Neural cell (in vitro differentiated cells): ENCODE results near the gene PSMD4. TPM values are rescaled to one million over a fixed set of nuclear protein-coding genes. Genes with fewer than 3 reads are reported as not detected.
A peak's percentile ranks its signal among the peaks of the same experiment; 100 is the strongest.

Experiments used
- H2AFZ ChIP-seq: fragments of 200-600, 300-800 bp; sonication (generic), shearing (Covaris generic); 2 replicates; pipeline ENCODE4 v1.6.0; 2014; ENCODE audit warnings: low read depth, mild to moderate bottlenecking, antibody characterized with exemption, low read length, moderate library complexity
- H3F3A ChIP-seq: fragments of 200-600 bp; shearing (Covaris generic); 2 replicates; pipeline ENCODE4 v1.6.1; 2016; ENCODE audit warnings: mild to moderate bottlenecking, moderate library complexity, mixed read lengths, antibody characterized with exemption, low read length; ENCODE audit not compliant: insufficient read depth, poor library complexity, severe bottlenecking
- H3K27ac ChIP-seq: fragments of 200-600, 300-800 bp; sonication (generic), shearing (Covaris generic); 2 replicates; pipeline ENCODE4 v1.5.1; 2014; ENCODE audit warnings: mild to moderate bottlenecking, low read length, moderate library complexity
- H3K27me3 ChIP-seq: fragments of 300-800, 200-600 bp; sonication (generic), shearing (Covaris generic); 2 replicates; pipeline ENCODE4 v1.6.0; 2014; ENCODE audit warnings: mild to moderate bottlenecking, low read depth, low read length, moderate library complexity; ENCODE audit not compliant: insufficient read depth
- H3K36me3 ChIP-seq: fragments of 300-800, 200-600 bp; sonication (generic), shearing (Covaris generic); 2 replicates; pipeline ENCODE4 v1.5.1; 2014; ENCODE audit warnings: mild to moderate bottlenecking, antibody characterized with exemption, low read length, moderate library complexity; ENCODE audit not compliant: insufficient read depth
- H3K4me2 ChIP-seq: fragments of 300-800, 200-600 bp; sonication (generic), shearing (Covaris generic); 2 replicates; pipeline ENCODE4 v1.6.0; 2014; ENCODE audit warnings: mild to moderate bottlenecking, low read length
- H3K4me3 ChIP-seq: fragments of 300-800, 200-600 bp; sonication (generic), shearing (Covaris generic); 2 replicates; pipeline ENCODE4 v1.5.1; 2014; ENCODE audit warnings: mild to moderate bottlenecking, low read length, moderate library complexity
- H3K79me2 ChIP-seq: fragments of 200-600 bp; shearing (Covaris generic); replicated peaks from 2 replicates; pipeline ENCODE4 v1.6.0; 2014; ENCODE audit warnings: mild to moderate bottlenecking, low read length, moderate library complexity; ENCODE audit not compliant: insufficient read depth
- H3K9ac ChIP-seq: fragments of 300-800, 200-600 bp; sonication (generic), shearing (Covaris generic); 2 replicates; pipeline ENCODE4 v1.6.1; 2016; ENCODE audit warnings: mild to moderate bottlenecking, low read length, mixed read lengths
- H3K9me2 ChIP-seq: fragments of 200-600 bp; shearing (Covaris generic); 2 replicates; pipeline ENCODE4 v1.6.1; 2016; ENCODE audit warnings: mild to moderate bottlenecking, low read length, mixed read lengths; ENCODE audit not compliant: insufficient read depth
- H3K9me3 ChIP-seq: fragments of 200-600, 300-800 bp; sonication (generic), shearing (Covaris generic); 2 replicates; pipeline ENCODE4 v1.6.1; 2016; ENCODE audit warnings: mild to moderate bottlenecking, mixed run types, low read length, moderate library complexity, mixed read lengths
- H4K20me1 ChIP-seq: fragments of 200-600 bp; shearing (Covaris generic); 2 replicates; pipeline ENCODE4 v1.6.1; 2016; ENCODE audit warnings: mild to moderate bottlenecking, mixed run types; ENCODE audit not compliant: insufficient read depth
- CTCF ChIP-seq: fragments of 450-650 bp; IDR thresholded peaks from 2 replicates; pipeline ENCODE4 v1.5.1; 2014; ENCODE audit warnings: antibody characterized with exemption, mild to moderate bottlenecking, moderate library complexity; ENCODE audit not compliant: poor library complexity, severe bottlenecking
- EP300 ChIP-seq: fragments of 450-650 bp; conservative IDR thresholded peaks from 2 replicates; pipeline ENCODE4 v1.6.1; 2014; ENCODE audit warnings: antibody characterized with exemption, mild to moderate bottlenecking, moderate library complexity; ENCODE audit not compliant: poor library complexity, severe bottlenecking
- EZH2 ChIP-seq: fragments of 200-600, 300-800 bp; shearing (Covaris generic), sonication (generic); IDR thresholded peaks from 2 replicates; pipeline ENCODE4 v1.6.1; 2014; ENCODE audit warnings: antibody characterized with exemption, low read length, borderline replicate concordance, mild to moderate bottlenecking; ENCODE audit not compliant: insufficient read depth, poor library complexity, severe bottlenecking
- MXI1 ChIP-seq: fragments of 450-650 bp; conservative IDR thresholded peaks from 2 replicates; pipeline ENCODE4 v1.6.1; 2014; ENCODE audit warnings: antibody characterized with exemption, mild to moderate bottlenecking; ENCODE audit not compliant: poor library complexity, severe bottlenecking
- POLR2AphosphoS5 ChIP-seq: IDR thresholded peaks from 2 replicates; pipeline ENCODE4 v1.6.1; 2012
- RAD21 ChIP-seq: fragments of 450-650 bp; conservative IDR thresholded peaks from 2 replicates; pipeline ENCODE4 v1.6.1; 2014; ENCODE audit warnings: antibody characterized with exemption, mild to moderate bottlenecking, moderate library complexity
- REST ChIP-seq: IDR thresholded peaks from 2 replicates; pipeline ENCODE4 v1.6.1; 2012; ENCODE audit warnings: borderline replicate concordance
- SMC3 ChIP-seq: fragments of 450-650 bp; conservative IDR thresholded peaks from 2 replicates; pipeline ENCODE4 v1.6.1; 2014; ENCODE audit warnings: antibody characterized with exemption, mild to moderate bottlenecking, moderate library complexity; ENCODE audit not compliant: poor library complexity
- TAF1 ChIP-seq: IDR thresholded peaks from 2 replicates; pipeline ENCODE4 v1.6.1; 2012; ENCODE audit warnings: low read depth
- polyA plus RNA-seq: library from polyadenylated mRNA; depleted of rRNA; stranded (reverse); fragments of >200 nt; gene quantifications from 2 replicates; pipeline ENCODE4 v1.2.3, GENCODE V29; 2014

The PSMD4 gene
- polyA plus RNA-seq, 1 donor from 2014 or later = 341 TPM

GRCh38 chr1:151281969-151282882, 27.7 kb downstream of the PSMD4 start, which contains the start of gene ZNF687:
Gene ZNF687, plus strand, starts transcription at chr1:151282299. Its CDS starts 3,993 bp downstream, at chr1:151286292.
- H3K4me2 ChIP-seq = peak within 1 kb of the TSS; percentile 78
- H2AFZ ChIP-seq = peak within 1 kb of the TSS; percentile 99
- peak within 1 kb of the TSS; percentile 95 for H3K27ac ChIP-seq
- no peaks in the 10 kb centered on the region for H3K9me3 ChIP-seq
- H3K4me3 ChIP-seq = peak within 1 kb of the TSS; percentile 83
- no peaks in the 10 kb centered on the region for H3K9me2 ChIP-seq
- no peaks in the 10 kb centered on the region for H3F3A ChIP-seq
- H3K27me3 ChIP-seq = no peaks in the 10 kb centered on the region
- TF ChIP-seq EZH2 = no peak
- no peak for TF ChIP-seq RAD21
- TF ChIP-seq POLR2AphosphoS5 = peak; percentile 70
- TF ChIP-seq EP300 = no peak
- peak; percentile 45 for TF ChIP-seq CTCF
- TF ChIP-seq REST = no peak
- no peak for TF ChIP-seq SMC3
- no peaks in the 10 kb centered on the region for H3K36me3 ChIP-seq
- H4K20me1 ChIP-seq = no peaks in the 10 kb centered on the region
- H3K9ac ChIP-seq = peak within 1 kb of the TSS; percentile 90
- peaks cover 13% of the 10 kb centered on the region for H3K79me2 ChIP-seq

- peak overlapping the region; percentile 70 for H3K27ac ChIP-seq
- no peaks in the 10 kb centered on the region for H3K9me2 ChIP-seq
- no peaks in the 10 kb centered on the region for H4K20me1 ChIP-seq
- peak overlapping the region; percentile 77 for H3K9ac ChIP-seq
- H3K27me3 ChIP-seq = no peaks in the 10 kb centered on the region
- H3K79me2 ChIP-seq = peaks cover 13% of the 10 kb centered on the region
- no peaks in the 10 kb centered on the region for H3F3A ChIP-seq
- no peak overlapping the region for H2AFZ ChIP-seq
- peaks cover 1% of the 10 kb centered on the region for H3K36me3 ChIP-seq
- peak overlapping the region; percentile 83 for H3K4me3 ChIP-seq
- H3K4me2 ChIP-seq = peak overlapping the region; percentile 78
- TF ChIP-seq EP300 (no peak), TAF1 (no peak), CTCF (no peak), EZH2 (no peak), REST (no peak), POLR2AphosphoS5 (no peak), MXI1 (no peak), RAD21 (no peak), SMC3 (no peak)
- H3K9me3 ChIP-seq = no peaks in the 10 kb centered on the region
These were observed 28.6 kb downstream of the PSMD4 start for GRCh38 chr1:151282883-151283725.
